Adipose tissue (tissue), 3 donors: ENCODE measurements around the gene S100A7. TPM values are rescaled to one million over a fixed set of nuclear protein-coding genes. Genes with fewer than 3 reads are reported as not detected.
"Not testable (repeated sequence)": the region's sequence is repeated elsewhere in the genome, so short reads cannot be mapped to it uniquely, and the experiment has no call there.

Source experiments
- H3K27ac ChIP-seq: one replicate; pipeline ENCODE4 v1.5.1; 2013; ENCODE audit warnings: low read depth, low read length
- WGBS, 3 donors: extraction: QIAGEN DNeasy Blood & Tissue Kit; methylation state at CpG; one replicate each; pipeline ENCODE4 v1.1.7; 2013; 5-methylcytosine and 5-hydroxymethylcytosine counted together
- polyA plus RNA-seq, 3 donors: library from polyadenylated mRNA; stranded (reverse); fragments of 200-250 nt; gene quantifications; one replicate each; pipeline ENCODE4 v1.2.3, GENCODE V29; 2013
- donor health status: healthy with polysubstance abuse.
- donor health status: Bipolar disorder and iron deficiency.
- donor health status: healthy.

S100A7 gene
- polyA plus RNA-seq, 3 donors, result 0.76 TPM; not detected in 2

GRCh38 chr1:153478692-153479618 lies 18.5 kb upstream of the S100A7 start:
- 46 to 64% (median 63%) methylated on average over 4 of the region's 4 CpGs for WGBS, 3 donors
- H3K27ac ChIP-seq, result no peak overlapping the region

- no peak overlapping the region for H3K27ac ChIP-seq
- 65 to 68% (median 67%) methylated on average over 8 of the region's 8 CpGs for WGBS, 3 donors
These were observed 17.7 kb upstream of the S100A7 start for GRCh38 chr1:153478047-153478691.

- 71 to 89% (median 84%) methylated on average over 4 of the region's 4 CpGs for WGBS, 3 donors
- H3K27ac ChIP-seq, result no peak overlapping the region
These were observed 16.1 kb upstream of the S100A7 start for GRCh38 chr1:153476491-153477093.

- H3K27ac ChIP-seq, result no peak overlapping the region
- WGBS, 3 donors, result 84 to 85% (median 85%) methylated on average over 2 of the region's 2 CpGs
These were observed 14.8 kb upstream of the S100A7 start for GRCh38 chr1:153475282-153475681.

GRCh38 chr1:153474347-153474746 lies 13.9 kb upstream of the S100A7 start:
- 71 to 82% (median 79%) methylated on average over 3 of the region's 3 CpGs for WGBS, 3 donors

GRCh38 chr1:153470707-153471106 lies 10.3 kb upstream of the S100A7 start:
- H3K27ac ChIP-seq, result no peak overlapping the region

More at GRCh38 chr1:153474347-153474746, 13.9 kb upstream of the S100A7 start:
- H3K27ac ChIP-seq, result no peak overlapping the region

GRCh38 chr1:153466908-153467307 lies 6.5 kb upstream of the S100A7 start:
- 35 to 46% (median 41%) methylated on average over 5 of the region's 5 CpGs for WGBS, 3 donors
- no peak overlapping the region for H3K27ac ChIP-seq

- 18 to 24% (median 23%) methylated on average over 23 of the region's 23 CpGs for WGBS, 3 donors
- no peak overlapping the region for H3K27ac ChIP-seq
These were observed 5.6 kb upstream of the S100A7 start for GRCh38 chr1:153465811-153466636.

GRCh38 chr1:153462741-153463140 lies 2.3 kb upstream of the S100A7 start:
- not testable (repeated sequence) for H3K27ac ChIP-seq

- H3K27ac ChIP-seq, result no peak overlapping the region
- WGBS, 3 donors, result 76 to 83% (median 77%) methylated on average over 2 of the region's 2 CpGs
These were observed 796 bp downstream of the S100A7 start for GRCh38 chr1:153459655-153460054.

- WGBS, 3 donors, result 39 to 63% (median 58%) methylated on average over 1 of the region's 1 CpG
- H3K27ac ChIP-seq, result no peak overlapping the region
These were observed 4.1 kb downstream of the S100A7 start for GRCh38 chr1:153456396-153456795.

- H3K27ac ChIP-seq, result not testable (repeated sequence)
- 78 to 87% (median 79%) methylated on average over 4 of the region's 4 CpGs for WGBS, 3 donors
These were observed 11.6 kb downstream of the S100A7 start for GRCh38 chr1:153448851-153449250.

- WGBS, 3 donors, result 65 to 91% (median 81%) methylated on average over 1 of the region's 1 CpG
These were observed 12.8 kb downstream of the S100A7 start for GRCh38 chr1:153447498-153448170.

GRCh38 chr1:153444078-153444477 lies 16.4 kb downstream of the S100A7 start:
- H3K27ac ChIP-seq, result no peak overlapping the region
- WGBS, 3 donors, result 55 to 76% (median 65%) methylated on average over 5 of the region's 5 CpGs

More at GRCh38 chr1:153447498-153448170, 12.8 kb downstream of the S100A7 start:
- no peak overlapping the region for H3K27ac ChIP-seq

GRCh38 chr1:153443486-153443885 lies 17.0 kb downstream of the S100A7 start:
- H3K27ac ChIP-seq, result no peak overlapping the region
- WGBS, 3 donors, result 49 to 58% (median 54%) methylated on average over 4 of the region's 4 CpGs

- no peak overlapping the region for H3K27ac ChIP-seq
- WGBS, 3 donors, result 53 to 68% (median 65%) methylated on average over 9 of the region's 9 CpGs
These were observed 19.2 kb downstream of the S100A7 start for GRCh38 chr1:153441238-153441755.

- H3K27ac ChIP-seq, result no peak overlapping the region
These were observed 21.2 kb downstream of the S100A7 start for GRCh38 chr1:153439273-153439672.

- 61 to 74% (median 66%) methylated on average over 7 of the region's 7 CpGs for WGBS, 3 donors
- no peak overlapping the region for H3K27ac ChIP-seq
These were observed 21.9 kb downstream of the S100A7 start for GRCh38 chr1:153438599-153438998.
